ACC112 (cell line): ENCODE results near the gene KCND3.
"Not testable (repeated sequence)": the region's sequence is repeated elsewhere in the genome, so short reads cannot be mapped to it uniquely, and the experiment has no call there.

Experiments used
- H2AFZ ChIP-seq: fragments of 200-600 bp; sonication (generic); one replicate; pipeline ENCODE4 v1.6.0; 2017; ENCODE audit warnings: antibody characterized with exemption, low read length; ENCODE audit not compliant: unreplicated experiment
- H3K27ac ChIP-seq: fragments of 200-600 bp; sonication (generic); 2 replicates; pipeline ENCODE4 v1.5.1; 2014; ENCODE audit warnings: low read depth, mild to moderate bottlenecking, antibody characterized with exemption, low read length, moderate library complexity
- H3K27me3 ChIP-seq: fragments of 200-600 bp; sonication (generic); 2 replicates; pipeline ENCODE4 v1.6.1; 2014; ENCODE audit warnings: mild to moderate bottlenecking, antibody characterized with exemption, low read length, moderate library complexity, mixed read lengths; ENCODE audit not compliant: insufficient read depth
- H3K36me3 ChIP-seq: fragments of 200-600 bp; sonication (generic); 2 replicates; pipeline ENCODE4 v1.6.1; 2016; ENCODE audit warnings: mild to moderate bottlenecking, antibody characterized with exemption, low read length, moderate library complexity, mixed read lengths; ENCODE audit not compliant: insufficient read depth
- H3K4me1 ChIP-seq: fragments of 200-600 bp; sonication (generic); one replicate; pipeline ENCODE4 v1.6.1; 2016; ENCODE audit warnings: low read length, mixed read lengths; ENCODE audit not compliant: insufficient read depth, unreplicated experiment, control insufficient read depth
- H3K4me3 ChIP-seq: fragments of 200-600 bp; sonication (generic); 2 replicates; pipeline ENCODE4 v1.5.1; 2014; ENCODE audit warnings: mild to moderate bottlenecking, low read depth, low read length
- H3K79me2 ChIP-seq: fragments of 200-600 bp; sonication (generic); one replicate; pipeline ENCODE4 v1.6.0; 2016; ENCODE audit warnings: low read length; ENCODE audit not compliant: control insufficient read depth, unreplicated experiment, insufficient read depth

KCND3 gene

DNA sequence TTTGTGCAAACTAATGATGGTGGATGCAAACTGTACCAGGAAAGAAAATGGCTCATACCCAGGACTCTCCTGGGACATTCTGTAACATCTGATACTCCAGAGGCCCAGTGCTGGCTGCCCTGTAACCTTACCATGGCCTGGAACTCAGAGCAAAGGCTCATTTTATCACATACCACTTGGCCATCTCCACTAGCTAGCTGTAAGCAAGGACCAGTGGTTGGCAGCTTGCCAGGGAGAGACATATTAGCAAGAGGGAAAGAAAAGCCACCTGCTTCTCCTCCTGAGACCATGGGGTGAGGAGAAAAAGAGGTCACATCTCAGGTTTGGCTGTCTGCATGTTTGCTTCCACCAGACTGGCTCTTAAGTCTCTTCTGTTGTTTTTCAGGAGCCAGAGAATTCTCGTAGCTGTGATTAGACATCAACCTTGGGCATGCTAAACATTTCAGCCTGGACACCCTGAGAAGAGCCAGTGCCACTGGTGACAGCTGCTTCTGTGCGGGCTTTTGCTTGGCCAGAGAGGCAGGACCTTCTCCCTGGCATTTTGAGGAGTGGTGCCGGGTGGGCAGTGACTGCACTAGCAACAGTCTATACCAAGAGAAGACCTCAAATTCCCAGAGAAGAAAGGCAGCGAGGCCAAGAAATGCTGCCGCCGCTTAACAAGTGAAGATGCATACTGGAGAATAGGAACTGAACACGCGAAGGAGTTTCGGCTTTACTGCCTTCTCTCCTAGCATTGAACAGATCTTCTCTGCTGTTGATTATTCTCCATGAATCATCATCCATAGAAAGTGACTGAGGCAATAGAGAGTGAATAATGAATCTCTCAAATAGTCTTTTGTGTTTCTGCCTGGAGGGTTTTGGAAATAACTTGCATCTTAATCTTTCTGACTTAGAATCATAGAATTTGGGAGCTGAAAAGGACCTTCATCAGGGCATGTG is 243.5 kb downstream of the KCND3 start:
- Histone ChIP-seq H2AFZ (no peak overlapping the region), H3K4me1 (peaks cover 45% of the 10 kb centered on the region), H3K4me3 (no peak overlapping the region), H3K36me3 (no peaks in the 10 kb centered on the region), H3K79me2 (no peaks in the 10 kb centered on the region), H3K27ac (peak overlapping the region; percentile 46), H3K27me3 (no peaks in the 10 kb centered on the region)

DNA sequence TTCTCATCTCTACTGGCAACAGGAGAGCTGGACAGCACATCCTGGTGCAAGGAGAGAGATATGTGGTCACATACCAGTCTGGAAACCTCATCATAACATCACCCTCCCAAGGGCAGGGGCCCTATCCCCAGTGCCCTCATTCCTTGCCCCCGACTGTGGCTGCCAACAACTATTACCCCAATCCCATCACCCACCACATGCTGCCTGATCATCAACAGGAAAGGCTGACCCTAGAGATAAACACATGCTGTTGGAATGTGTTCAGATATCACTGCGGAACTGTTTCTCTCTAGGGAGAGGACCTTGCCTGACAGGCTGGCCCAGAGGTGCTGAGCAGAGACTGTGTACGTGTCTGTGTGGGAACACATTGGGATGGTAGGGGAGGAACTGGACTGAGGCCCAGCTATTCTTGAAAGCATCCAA is 245.8 kb downstream of the KCND3 start:
- no peak overlapping the region for H2AFZ ChIP-seq
- no peaks in the 10 kb centered on the region for H3K36me3 ChIP-seq
- H3K27me3 ChIP-seq: no peaks in the 10 kb centered on the region
- peaks cover 45% of the 10 kb centered on the region for H3K4me1 ChIP-seq
- peak overlapping the region; percentile 97 for H3K27ac ChIP-seq
- H3K4me3 ChIP-seq: peak overlapping the region; percentile 25; the same call in 1 of the 2 replicates
- no peaks in the 10 kb centered on the region for H3K79me2 ChIP-seq

DNA sequence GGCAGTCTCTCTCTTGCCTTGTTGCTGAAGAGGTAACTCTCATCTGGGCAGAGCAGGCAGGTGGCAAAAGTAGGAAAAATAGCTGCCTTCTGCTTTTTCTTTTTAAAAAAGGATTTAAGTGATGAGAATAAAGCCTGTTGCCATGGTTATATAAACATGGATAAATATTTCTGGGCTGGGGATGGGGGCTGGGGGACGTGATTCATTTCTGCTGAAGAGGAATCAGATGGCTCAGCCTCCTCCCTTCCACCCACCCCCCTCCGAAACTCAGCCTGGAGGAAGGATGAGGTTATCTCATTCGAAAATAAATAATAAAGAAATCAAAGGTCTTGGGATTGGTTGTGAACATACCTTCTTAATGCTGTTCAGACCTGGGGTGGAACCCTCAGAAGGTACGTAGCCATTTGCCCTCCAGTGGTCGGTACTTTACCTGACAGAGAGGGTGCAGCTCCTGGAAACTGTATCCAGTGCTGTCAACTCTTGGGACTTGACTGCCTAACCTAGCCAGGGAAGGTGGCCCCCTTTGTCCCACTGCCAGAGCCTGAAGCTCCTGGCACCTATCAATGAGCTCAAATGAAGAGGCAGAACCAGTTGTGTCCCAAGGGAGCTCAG is 246.4 kb downstream of the KCND3 start:
- H3K27ac ChIP-seq: peak overlapping the region; percentile 97
- peaks cover 45% of the 10 kb centered on the region for H3K4me1 ChIP-seq
- H3K79me2 ChIP-seq: peaks cover under 1% of the 10 kb centered on the region
- H3K36me3 ChIP-seq: no peaks in the 10 kb centered on the region
- no peaks in the 10 kb centered on the region for H3K27me3 ChIP-seq
- peak overlapping the region; percentile 25; the same call in 1 of the 2 replicates for H3K4me3 ChIP-seq
- H2AFZ ChIP-seq: no peak overlapping the region

DNA sequence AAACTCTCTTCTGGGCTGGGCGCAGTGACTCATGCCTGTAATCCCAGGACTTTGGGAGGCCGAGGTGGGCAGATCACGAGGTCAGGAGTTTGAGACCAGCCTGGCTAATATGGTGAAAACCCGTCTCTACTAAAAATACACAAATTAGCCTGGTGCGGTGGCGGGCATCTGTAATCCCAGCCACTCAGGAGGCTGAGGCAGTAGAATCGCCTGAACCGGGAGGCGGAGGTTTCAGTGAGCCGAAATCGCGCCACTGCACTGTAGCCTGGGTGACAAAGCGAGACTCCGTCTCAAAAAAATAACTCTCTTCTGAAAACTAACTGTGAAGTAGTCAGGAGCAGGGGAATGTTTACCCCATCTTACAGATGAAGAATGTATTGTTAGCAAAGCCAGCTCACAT is 247.2 kb downstream of the KCND3 start:
- not testable (repeated sequence) for H3K79me2 ChIP-seq, H3K4me3 ChIP-seq, H2AFZ ChIP-seq, H3K27me3 ChIP-seq, H3K36me3 ChIP-seq
- Histone ChIP-seq H3K27ac (peak overlapping the region; percentile 97), H3K4me1 (peaks cover 52% of the 10 kb centered on the region)

DNA sequence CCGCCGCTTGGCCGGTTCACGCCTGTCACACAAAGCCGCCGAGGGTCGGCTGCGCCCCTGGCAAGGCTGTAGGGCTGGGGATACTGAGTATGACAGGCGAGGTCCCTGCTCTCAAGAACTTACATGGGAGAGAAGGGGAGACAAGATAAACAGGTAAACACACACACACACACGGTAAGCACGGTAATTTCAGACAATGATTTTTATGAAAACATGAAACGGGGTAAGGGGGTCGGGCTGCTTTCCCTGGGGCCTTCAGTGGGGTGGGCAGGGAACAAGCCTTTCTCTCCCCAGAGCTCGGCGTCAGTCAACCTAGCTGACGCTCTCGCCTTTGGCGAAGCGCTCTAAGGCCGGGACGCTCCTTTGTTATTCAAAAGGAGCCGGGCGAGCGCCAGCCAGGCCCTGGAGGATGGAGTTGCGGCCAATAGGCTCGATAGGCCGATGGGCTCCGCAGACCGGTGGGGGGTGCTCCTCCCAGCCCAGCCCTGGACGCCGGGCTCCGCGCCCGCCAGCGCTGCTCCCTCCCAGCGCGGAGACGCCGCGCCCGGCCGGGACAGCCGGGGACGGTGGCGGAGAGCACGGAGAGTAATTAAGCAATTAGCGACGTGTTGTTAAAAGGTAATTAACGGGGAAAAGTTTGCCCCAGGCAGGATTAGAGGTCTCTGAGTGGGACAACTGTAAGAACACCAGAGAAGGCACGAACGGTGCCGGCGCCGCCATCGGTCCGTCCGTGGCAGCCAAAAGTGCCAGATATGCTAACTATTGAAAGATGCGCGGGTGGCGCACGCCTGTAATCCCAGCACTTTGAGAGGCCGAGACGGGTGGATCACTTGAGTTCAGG is 249.3 kb downstream of the KCND3 start:
- Histone ChIP-seq H3K79me2 (peaks cover 16% of the 10 kb centered on the region), H3K36me3 (no peaks in the 10 kb centered on the region), H2AFZ (peak overlapping the region; percentile 53), H3K4me1 (peaks cover 60% of the 10 kb centered on the region), H3K27ac (peak overlapping the region; percentile 85), H3K4me3 (peak overlapping the region; percentile 84), H3K27me3 (no peaks in the 10 kb centered on the region)

DNA sequence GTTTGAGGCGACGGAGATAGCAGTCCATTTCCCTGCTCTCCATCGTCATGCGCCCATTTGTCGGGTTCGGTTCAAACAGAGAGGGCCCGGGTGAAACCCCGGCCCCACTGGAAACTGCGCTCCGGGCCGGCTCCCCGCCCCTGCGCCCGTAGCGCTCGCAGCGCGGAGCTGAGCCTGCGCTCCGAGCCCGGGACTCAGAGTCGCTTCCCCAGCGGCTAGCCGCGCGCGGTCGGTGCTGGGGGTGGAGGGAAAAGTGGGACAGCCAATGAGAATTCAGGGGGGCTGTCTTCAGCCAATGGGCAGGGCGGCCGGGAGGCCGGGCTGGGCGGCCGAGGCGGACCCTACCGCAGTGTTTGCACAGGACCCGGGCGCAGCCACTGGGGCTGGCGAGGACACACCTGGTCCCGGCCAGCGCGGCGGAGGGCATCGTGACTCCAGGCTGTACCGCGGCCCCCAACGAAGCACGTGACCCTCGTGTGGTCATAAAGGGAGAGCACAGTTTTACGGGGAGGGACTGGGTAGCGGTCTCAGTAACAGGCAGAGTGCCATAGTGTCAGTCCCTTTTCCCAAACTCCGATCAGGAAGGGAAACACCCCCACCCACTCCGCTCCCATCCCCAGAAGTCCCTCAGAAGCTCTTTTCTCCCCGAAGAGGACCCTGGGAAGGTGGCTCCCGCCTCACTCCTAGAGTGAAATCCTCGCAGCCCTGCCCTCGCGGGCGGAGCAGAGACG is 250.1 kb downstream of the KCND3 start, which contains the start of gene INKA2:
Gene INKA2, minus strand, starts transcription at position 202 of the 731 bp plus-strand sequence. Its CDS starts 153 bp downstream, at position 49.
- Histone ChIP-seq H3K4me1 (peaks cover 67% of the 10 kb centered on the region), H3K36me3 (no peaks in the 10 kb centered on the region), H3K27me3 (no peaks in the 10 kb centered on the region), H2AFZ (peak within 1 kb of the TSS; percentile 53), H3K4me3 (peak within 1 kb of the TSS; percentile 84), H3K79me2 (peaks cover 16% of the 10 kb centered on the region), H3K27ac (peak within 1 kb of the TSS; percentile 85)

DNA sequence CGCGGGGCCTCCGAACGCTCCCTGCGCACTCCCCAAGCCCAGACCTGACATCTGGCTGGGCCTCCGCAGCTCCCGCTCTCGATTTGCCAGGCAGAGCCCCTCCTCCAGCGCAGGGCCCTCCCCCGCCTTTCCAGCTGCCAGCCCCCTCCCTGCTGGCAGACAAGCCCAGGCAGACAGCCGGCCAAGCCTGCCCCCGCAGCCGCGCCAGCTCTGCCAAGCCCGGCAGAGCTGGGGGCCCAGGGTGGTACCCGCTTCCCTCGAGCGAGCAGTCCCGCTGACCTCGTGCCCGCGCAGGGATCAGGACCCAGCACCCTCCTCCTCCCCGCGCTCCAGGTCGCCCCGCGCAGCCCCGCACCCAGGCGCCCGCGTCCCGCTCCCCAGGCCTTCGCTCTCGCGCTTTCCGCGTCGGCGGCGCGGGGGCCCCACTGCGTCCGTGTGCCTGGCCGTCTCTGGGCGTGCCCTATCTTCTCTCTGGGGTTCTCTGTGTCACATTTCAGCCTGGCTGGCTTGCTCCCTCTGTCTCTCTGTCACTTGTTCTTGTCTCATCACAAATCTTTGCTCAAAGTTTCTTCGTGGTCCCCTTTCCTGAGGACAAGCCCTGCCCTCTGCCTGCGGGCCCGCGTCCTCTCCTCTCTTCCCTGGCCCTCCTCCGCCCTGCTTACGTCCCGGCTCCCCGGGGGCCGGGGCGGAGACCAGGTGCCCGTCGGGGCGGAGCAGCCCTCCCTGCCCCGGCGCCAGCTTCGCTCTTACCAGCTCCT is 250.9 kb downstream of the KCND3 start:
- Histone ChIP-seq H3K27me3 (no peaks in the 10 kb centered on the region), H3K4me1 (peaks cover 67% of the 10 kb centered on the region)

DNA sequence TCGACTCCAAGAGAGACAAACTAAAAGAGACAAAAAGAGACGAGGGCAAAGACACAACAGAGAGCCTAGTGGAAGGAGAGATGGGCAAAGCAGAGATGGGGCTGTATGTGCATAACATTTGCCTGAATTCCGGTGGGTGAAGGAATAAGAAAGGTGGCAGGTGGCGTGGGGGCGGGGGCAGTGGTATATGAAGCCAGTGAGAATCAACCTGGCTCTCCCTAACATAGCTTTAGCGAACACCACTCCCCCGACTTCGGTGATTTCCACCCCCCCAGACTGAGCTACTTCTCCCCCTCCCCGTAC is 251.4 kb downstream of the KCND3 start:
- Histone ChIP-seq H3K27ac (peak overlapping the region; percentile 85), H3K4me3 (peak overlapping the region; percentile 84), H2AFZ (no peak overlapping the region), H3K79me2 (peaks cover 16% of the 10 kb centered on the region), H3K27me3 (no peaks in the 10 kb centered on the region), H3K36me3 (no peaks in the 10 kb centered on the region), H3K4me1 (peaks cover 67% of the 10 kb centered on the region)

More for the DNA sequence above, 250.9 kb downstream of the KCND3 start:
- Histone ChIP-seq H3K79me2 (peaks cover 16% of the 10 kb centered on the region), H3K27ac (peak overlapping the region; percentile 85), H3K36me3 (no peaks in the 10 kb centered on the region), H3K4me3 (peak overlapping the region; percentile 84), H2AFZ (peak overlapping the region; percentile 53)

DNA sequence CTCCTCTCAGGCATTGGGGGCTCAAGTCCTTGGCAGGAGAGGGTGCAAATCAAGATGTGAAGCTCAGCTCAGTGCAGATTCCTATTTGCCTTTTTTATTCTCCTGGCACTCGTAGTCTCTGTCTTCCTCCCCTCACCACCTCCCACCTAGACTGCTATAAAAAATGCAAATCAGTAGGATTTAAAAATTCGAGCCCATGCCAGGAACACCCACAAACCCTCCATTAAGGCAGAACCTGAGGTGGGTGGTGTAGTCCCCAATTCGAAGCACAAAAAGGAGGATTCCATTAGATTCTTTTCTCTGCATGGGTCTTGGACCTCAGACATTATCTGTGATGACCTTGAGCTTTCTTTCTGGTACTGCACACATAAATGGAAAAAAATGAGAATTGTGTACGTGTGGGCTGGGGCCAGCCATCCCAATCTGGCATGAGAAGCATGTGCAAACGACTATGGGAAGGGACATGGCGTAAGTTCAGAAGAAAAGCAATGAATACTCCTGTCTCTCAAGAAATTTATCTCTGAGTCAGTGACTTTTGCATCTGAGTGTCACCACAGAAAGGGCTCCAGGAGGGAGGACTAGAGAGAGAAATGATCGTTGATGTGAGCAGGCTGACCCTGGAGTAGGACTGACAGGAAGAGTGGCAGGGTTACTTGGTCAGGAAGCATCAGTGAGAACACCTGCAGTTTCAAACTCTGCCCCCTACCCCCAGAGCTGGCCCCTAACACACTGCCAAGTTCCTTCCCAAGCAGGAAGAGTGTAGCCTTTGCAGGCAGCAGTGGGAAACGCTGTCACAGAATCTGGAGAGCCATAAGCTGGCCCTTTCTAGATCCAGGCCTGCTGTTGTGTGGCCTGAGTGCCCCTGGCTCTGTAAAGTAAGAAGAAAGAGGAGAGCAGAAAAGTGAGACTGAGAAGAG is 252.0 kb downstream of the KCND3 start:
- Histone ChIP-seq H3K79me2 (peaks cover 22% of the 10 kb centered on the region), H3K36me3 (no peaks in the 10 kb centered on the region), H3K27ac (peak overlapping the region; percentile 44), H3K4me3 (peak overlapping the region; percentile 84), H3K27me3 (no peaks in the 10 kb centered on the region), H2AFZ (no peak overlapping the region), H3K4me1 (peaks cover 67% of the 10 kb centered on the region)
